ENCODE results near the gene NTHL1.

Gene NTHL1

GRCh38 chr16:2063861-2064260 is 16.2 kb upstream of the NTHL1 start:
- no peaks in the 10 kb centered on the region for H3K4me1 Mint-ChIP-seq (ENCODE audit: low read depth)
- H3K4me3 Mint-ChIP-seq: no peak overlapping the region
- H3K27ac Mint-ChIP-seq: no peak overlapping the region
- peaks cover 95% of the 10 kb centered on the region for H3K36me3 Mint-ChIP-seq (ENCODE audit: low read depth)
- H3K9me3 Mint-ChIP-seq: no peaks in the 10 kb centered on the region
- no peaks in the 10 kb centered on the region for H3K27me3 Mint-ChIP-seq
- intact Hi-C loops (cut with micrococcal nuclease): no loop called here

GRCh38 chr16:2062801-2063200 is 15.2 kb upstream of the NTHL1 start:
- Mint-ChIP-seq H3K27me3 (no peaks in the 10 kb centered on the region), H3K4me1 (ENCODE audit: low read depth) (no peaks in the 10 kb centered on the region), H3K36me3 (ENCODE audit: low read depth) (peaks cover 95% of the 10 kb centered on the region), H3K9me3 (no peaks in the 10 kb centered on the region), H3K27ac (no peak overlapping the region), H3K4me3 (no peak overlapping the region)
- intact Hi-C loops (cut with micrococcal nuclease): no loop called here

- Mint-ChIP-seq H3K27ac (no peak overlapping the region), H3K4me3 (no peak overlapping the region), H3K27me3 (no peaks in the 10 kb centered on the region), H3K4me1 (ENCODE audit: low read depth) (no peaks in the 10 kb centered on the region), H3K9me3 (no peaks in the 10 kb centered on the region), H3K36me3 (ENCODE audit: low read depth) (peaks cover 95% of the 10 kb centered on the region)
- intact Hi-C loops (cut with micrococcal nuclease): no loop called here
These were observed 13.9 kb upstream of the NTHL1 start for GRCh38 chr16:2061526-2061925.

GRCh38 chr16:2061023-2061422 is 13.4 kb upstream of the NTHL1 start:
- H3K27ac Mint-ChIP-seq: no peak overlapping the region
- no peaks in the 10 kb centered on the region for H3K4me1 Mint-ChIP-seq (ENCODE audit: low read depth)
- H3K4me3 Mint-ChIP-seq: no peak overlapping the region
- H3K27me3 Mint-ChIP-seq: no peaks in the 10 kb centered on the region
- intact Hi-C loops (cut with micrococcal nuclease): no loop called here
- H3K36me3 Mint-ChIP-seq (ENCODE audit: low read depth): peaks cover 95% of the 10 kb centered on the region
- H3K9me3 Mint-ChIP-seq: no peaks in the 10 kb centered on the region

GRCh38 chr16:2060346-2060745 is 12.7 kb upstream of the NTHL1 start:
- no peaks in the 10 kb centered on the region for H3K4me1 Mint-ChIP-seq (ENCODE audit: low read depth)
- H3K27ac Mint-ChIP-seq: no peak overlapping the region
- intact Hi-C loops (cut with micrococcal nuclease): no loop called here

GRCh38 chr16:2058872-2059271 is 11.2 kb upstream of the NTHL1 start:
- intact Hi-C loops (cut with micrococcal nuclease): no loop called here
- Mint-ChIP-seq H3K27ac (no peak overlapping the region), H3K9me3 (no peaks in the 10 kb centered on the region), H3K4me1 (ENCODE audit: low read depth) (no peaks in the 10 kb centered on the region), H3K4me3 (no peak overlapping the region), H3K27me3 (no peaks in the 10 kb centered on the region), H3K36me3 (ENCODE audit: low read depth) (peaks cover 95% of the 10 kb centered on the region)

More at GRCh38 chr16:2060346-2060745, 12.7 kb upstream of the NTHL1 start:
- Mint-ChIP-seq H3K9me3 (no peaks in the 10 kb centered on the region), H3K27me3 (no peaks in the 10 kb centered on the region), H3K36me3 (ENCODE audit: low read depth) (peaks cover 95% of the 10 kb centered on the region), H3K4me3 (no peak overlapping the region)

- Mint-ChIP-seq H3K4me3 (no peak overlapping the region), H3K9me3 (no peaks in the 10 kb centered on the region), H3K27me3 (no peaks in the 10 kb centered on the region), H3K36me3 (ENCODE audit: low read depth) (peaks cover 95% of the 10 kb centered on the region), H3K27ac (no peak overlapping the region), H3K4me1 (ENCODE audit: low read depth) (no peaks in the 10 kb centered on the region)
- intact Hi-C loops (cut with micrococcal nuclease): no loop called here
These were observed 10.8 kb upstream of the NTHL1 start for GRCh38 chr16:2058420-2058819.

- peaks cover 95% of the 10 kb centered on the region for H3K36me3 Mint-ChIP-seq (ENCODE audit: low read depth)
- H3K27me3 Mint-ChIP-seq: no peaks in the 10 kb centered on the region
- intact Hi-C loops (cut with micrococcal nuclease): no loop called here
- H3K4me1 Mint-ChIP-seq (ENCODE audit: low read depth): no peaks in the 10 kb centered on the region
- no peak overlapping the region for H3K27ac Mint-ChIP-seq
- H3K9me3 Mint-ChIP-seq: no peaks in the 10 kb centered on the region
- H3K4me3 Mint-ChIP-seq: no peak overlapping the region
These were observed 9.8 kb upstream of the NTHL1 start for GRCh38 chr16:2057438-2057837.

- Mint-ChIP-seq H3K27me3 (no peaks in the 10 kb centered on the region), H3K9me3 (no peaks in the 10 kb centered on the region), H3K27ac (no peak overlapping the region), H3K4me3 (no peak overlapping the region), H3K36me3 (ENCODE audit: low read depth) (peaks cover 95% of the 10 kb centered on the region), H3K4me1 (ENCODE audit: low read depth) (no peaks in the 10 kb centered on the region)
- intact Hi-C loops (cut with micrococcal nuclease): no loop called here
These were observed 9.2 kb upstream of the NTHL1 start for GRCh38 chr16:2056681-2057407.

- intact Hi-C loops (cut with micrococcal nuclease): no loop called here
- no peak overlapping the region for H3K27ac Mint-ChIP-seq
These were observed 8.4 kb upstream of the NTHL1 start for GRCh38 chr16:2056077-2056476.

GRCh38 chr16:2054543-2055245 is 7.1 kb upstream of the NTHL1 start:
- H3K36me3 Mint-ChIP-seq (ENCODE audit: low read depth): peaks cover 95% of the 10 kb centered on the region
- H3K9me3 Mint-ChIP-seq: no peaks in the 10 kb centered on the region
- no peaks in the 10 kb centered on the region for H3K27me3 Mint-ChIP-seq
- intact Hi-C loops (cut with micrococcal nuclease): no loop called here
- no peaks in the 10 kb centered on the region for H3K4me1 Mint-ChIP-seq (ENCODE audit: low read depth)
- no peak overlapping the region for H3K27ac Mint-ChIP-seq
- H3K4me3 Mint-ChIP-seq: no peak overlapping the region

More at GRCh38 chr16:2056077-2056476, 8.4 kb upstream of the NTHL1 start:
- Mint-ChIP-seq H3K4me1 (ENCODE audit: low read depth) (no peaks in the 10 kb centered on the region), H3K36me3 (ENCODE audit: low read depth) (peaks cover 95% of the 10 kb centered on the region), H3K4me3 (no peak overlapping the region), H3K9me3 (no peaks in the 10 kb centered on the region), H3K27me3 (no peaks in the 10 kb centered on the region)

GRCh38 chr16:2053897-2054296 is 6.3 kb upstream of the NTHL1 start:
- intact Hi-C loops (cut with micrococcal nuclease): no loop called here
- Mint-ChIP-seq H3K27me3 (no peaks in the 10 kb centered on the region), H3K27ac (no peak overlapping the region), H3K4me3 (no peak overlapping the region), H3K4me1 (ENCODE audit: low read depth) (no peaks in the 10 kb centered on the region), H3K36me3 (ENCODE audit: low read depth) (peaks cover 97% of the 10 kb centered on the region), H3K9me3 (no peaks in the 10 kb centered on the region)

- Mint-ChIP-seq H3K36me3 (ENCODE audit: low read depth) (peaks cover 92% of the 10 kb centered on the region), H3K27ac (no peak overlapping the region), H3K9me3 (no peaks in the 10 kb centered on the region), H3K4me3 (no peak overlapping the region), H3K27me3 (no peaks in the 10 kb centered on the region), H3K4me1 (ENCODE audit: low read depth) (peaks cover 7% of the 10 kb centered on the region)
- intact Hi-C loops (cut with micrococcal nuclease): no loop called here
These were observed 5.6 kb upstream of the NTHL1 start for GRCh38 chr16:2053211-2053610.

GRCh38 chr16:2048116-2048543 is 496 bp upstream of the NTHL1 start:
- H3K4me3 Mint-ChIP-seq: peak overlapping the region; percentile 92
- no peaks in the 10 kb centered on the region for H3K9me3 Mint-ChIP-seq
- intact Hi-C loops (cut with micrococcal nuclease): no loop called here
- H3K36me3 Mint-ChIP-seq (ENCODE audit: low read depth): peaks cover 55% of the 10 kb centered on the region
- H3K27me3 Mint-ChIP-seq: no peaks in the 10 kb centered on the region
- peak overlapping the region; percentile 81 for H3K27ac Mint-ChIP-seq
- peaks cover 42% of the 10 kb centered on the region for H3K4me1 Mint-ChIP-seq (ENCODE audit: low read depth)
